ENCODE results near the gene SPRTN.

DNA sequence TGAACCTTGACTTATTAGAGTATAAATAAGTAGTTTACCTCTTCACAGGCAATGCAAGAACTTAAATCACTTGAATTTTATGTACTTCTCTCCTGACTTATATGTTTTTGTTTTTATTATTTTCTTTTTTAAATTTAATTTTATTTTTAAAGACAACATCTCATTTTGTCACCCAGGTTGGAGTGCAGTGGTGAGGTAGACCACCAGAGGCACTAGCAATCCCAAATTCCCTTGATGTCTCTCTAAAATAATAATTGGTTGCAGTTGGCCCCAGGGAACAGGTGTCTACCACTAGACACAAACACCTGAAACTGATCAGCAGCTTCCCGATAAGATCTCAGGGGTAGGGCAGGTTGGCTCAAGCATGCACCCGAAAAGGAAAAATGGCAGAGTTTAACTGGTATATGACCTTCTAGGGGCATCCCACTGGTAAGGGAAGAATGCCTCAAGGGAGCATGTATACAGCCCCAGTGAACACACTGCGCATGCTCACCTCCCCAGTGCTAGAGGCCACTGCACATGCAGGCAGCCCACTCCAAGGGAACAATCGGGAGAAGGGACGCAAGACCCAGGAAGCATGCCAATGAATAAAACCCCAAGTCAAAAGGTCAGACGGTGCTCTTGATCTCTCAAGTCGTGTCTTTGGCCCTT, 15.1 kb upstream of the SPRTN start:
- TF ChIP-seq EP300 (IDR thresholded peaks at IDR 0.05): no peak
- TF ChIP-seq, protein P1, sequence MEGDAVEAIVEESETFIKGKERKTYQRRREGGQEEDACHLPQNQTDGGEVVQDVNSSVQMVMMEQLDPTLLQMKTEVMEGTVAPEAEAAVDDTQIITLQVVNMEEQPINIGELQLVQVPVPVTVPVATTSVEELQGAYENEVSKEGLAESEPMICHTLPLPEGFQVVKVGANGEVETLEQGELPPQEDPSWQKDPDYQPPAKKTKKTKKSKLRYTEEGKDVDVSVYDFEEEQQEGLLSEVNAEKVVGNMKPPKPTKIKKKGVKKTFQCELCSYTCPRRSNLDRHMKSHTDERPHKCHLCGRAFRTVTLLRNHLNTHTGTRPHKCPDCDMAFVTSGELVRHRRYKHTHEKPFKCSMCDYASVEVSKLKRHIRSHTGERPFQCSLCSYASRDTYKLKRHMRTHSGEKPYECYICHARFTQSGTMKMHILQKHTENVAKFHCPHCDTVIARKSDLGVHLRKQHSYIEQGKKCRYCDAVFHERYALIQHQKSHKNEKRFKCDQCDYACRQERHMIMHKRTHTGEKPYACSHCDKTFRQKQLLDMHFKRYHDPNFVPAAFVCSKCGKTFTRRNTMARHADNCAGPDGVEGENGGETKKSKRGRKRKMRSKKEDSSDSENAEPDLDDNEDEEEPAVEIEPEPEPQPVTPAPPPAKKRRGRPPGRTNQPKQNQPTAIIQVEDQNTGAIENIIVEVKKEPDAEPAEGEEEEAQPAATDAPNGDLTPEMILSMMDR (IDR thresholded peaks at IDR 0.05): no peak
- no peak for TF ChIP-seq POLR2A (IDR thresholded peaks at IDR 0.05; ENCODE audit: low read depth)
- TF ChIP-seq POLR2AphosphoS5 (IDR thresholded peaks at IDR 0.05): no peak
